GM18498 (cell line): ENCODE data around the gene SYVN1.
A peak's percentile ranks its signal among the peaks of the same experiment; 100 is the strongest.
"Not testable (repeated sequence)": the region's sequence is repeated elsewhere in the genome, so short reads cannot be mapped to it uniquely, and the experiment has no call there.

Experiments
- ATAC-seq: cut with Tn5 transposase; IDR thresholded peaks from one replicate; pipeline ENCODE4 v1.9.1; 2021; ENCODE audit warnings: mild to moderate bottlenecking, moderate library complexity; ENCODE audit not compliant: unreplicated experiment

The SYVN1 gene

GRCh38 chr11:65128182-65129145, 5.9 kb downstream of the SYVN1 start:
- no peak for ATAC-seq

GRCh38 chr11:65127473-65128181, 6.7 kb downstream of the SYVN1 start:
- ATAC-seq, result no peak

- ATAC-seq, result no peak
These were observed 7.6 kb downstream of the SYVN1 start for GRCh38 chr11:65126624-65127274.

- no peak for ATAC-seq
These were observed 8.9 kb downstream of the SYVN1 start for GRCh38 chr11:65125197-65126056.

GRCh38 chr11:65124480-65125196, 9.7 kb downstream of the SYVN1 start:
- no peak for ATAC-seq

- ATAC-seq, result peak; percentile 70
These were observed 12.2 kb downstream of the SYVN1 start, which contains the start of the genes FAU and MRPL49 for GRCh38 chr11:65121865-65122696. Gene FAU, minus strand, starts transcription at chr11:65122134. Its CDS starts 321 bp downstream, at chr11:65121813. Gene MRPL49, plus strand, starts transcription at chr11:65122321. Its CDS starts 26 bp downstream, at chr11:65122347.

- no peak for ATAC-seq
These were observed 12.9 kb downstream of the SYVN1 start for GRCh38 chr11:65121447-65121864.

GRCh38 chr11:65120831-65121230, 13.5 kb downstream of the SYVN1 start:
- ATAC-seq, result no peak

- no peak for ATAC-seq
These were observed 14.7 kb downstream of the SYVN1 start for GRCh38 chr11:65119670-65119995.

GRCh38 chr11:65118891-65119669, 15.2 kb downstream of the SYVN1 start:
- not testable (repeated sequence) for ATAC-seq

GRCh38 chr11:65118097-65118837, 16.1 kb downstream of the SYVN1 start:
- ATAC-seq, result no peak

- ATAC-seq, result peak; percentile 64
These were observed 16.9 kb downstream of the SYVN1 start, which contains the start of gene ZNHIT2 for GRCh38 chr11:65117206-65118096. Gene ZNHIT2, minus strand, starts transcription at chr11:65117701. Its CDS starts 48 bp downstream, at chr11:65117653.

GRCh38 chr11:65116370-65117205, 17.7 kb downstream of the SYVN1 start:
- no peak for ATAC-seq

- ATAC-seq, result no peak
These were observed 18.8 kb downstream of the SYVN1 start for GRCh38 chr11:65115361-65116082.
